HG03139 (cell line): ENCODE results near the gene POLL.
A peak's percentile ranks its signal among the peaks of the same experiment; 100 is the strongest.

Experiments
- ATAC-seq: cut with Tn5 transposase; IDR thresholded peaks from one replicate; pipeline ENCODE4 v1.9.1; 2021; ENCODE audit not compliant: unreplicated experiment

The POLL gene

GRCh38 chr10:101575091-101575490, 13.0 kb downstream of the POLL start:
- no peak for ATAC-seq

DNA sequence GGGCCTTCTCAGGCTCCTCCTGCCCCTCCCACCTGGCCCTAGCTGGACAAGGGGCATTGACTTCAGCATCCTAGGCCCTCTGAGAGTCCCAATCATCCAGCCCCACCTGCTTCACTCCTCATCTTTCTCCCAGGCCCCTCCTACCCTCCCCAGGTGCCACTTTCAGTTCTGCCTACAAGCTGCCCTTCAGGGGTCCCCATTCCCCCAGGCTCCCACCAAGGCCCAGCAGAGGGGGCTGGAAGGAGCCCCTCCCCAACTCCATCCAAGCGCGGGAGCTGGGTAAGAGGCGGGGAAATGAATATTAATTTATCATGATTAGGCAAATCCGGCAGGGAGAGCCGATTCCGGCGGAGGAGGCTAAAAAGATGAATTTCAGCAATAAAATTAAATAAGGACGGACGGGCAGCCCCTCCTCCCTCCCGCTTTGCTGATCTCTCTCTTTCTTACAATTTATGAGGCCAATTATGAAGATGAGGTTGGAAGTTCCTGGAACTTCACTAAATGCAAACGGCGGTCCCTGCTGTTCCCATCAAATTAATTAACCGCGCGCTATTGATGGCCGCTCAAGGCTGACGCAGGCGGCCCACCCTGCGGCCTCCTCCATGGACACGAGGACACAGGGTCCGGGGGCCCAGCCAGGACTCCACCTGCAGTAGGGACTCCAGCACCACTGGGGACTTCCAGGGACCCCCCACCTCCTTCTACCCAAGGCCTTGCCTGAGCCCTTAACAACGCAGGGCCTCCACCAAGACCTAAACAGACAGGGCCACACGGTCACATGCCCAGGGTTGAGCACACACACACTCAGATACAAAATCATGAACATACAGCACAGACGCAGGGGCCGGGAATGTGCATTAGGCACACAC, 13.9 kb downstream of the POLL start:
- no peak for ATAC-seq

DNA sequence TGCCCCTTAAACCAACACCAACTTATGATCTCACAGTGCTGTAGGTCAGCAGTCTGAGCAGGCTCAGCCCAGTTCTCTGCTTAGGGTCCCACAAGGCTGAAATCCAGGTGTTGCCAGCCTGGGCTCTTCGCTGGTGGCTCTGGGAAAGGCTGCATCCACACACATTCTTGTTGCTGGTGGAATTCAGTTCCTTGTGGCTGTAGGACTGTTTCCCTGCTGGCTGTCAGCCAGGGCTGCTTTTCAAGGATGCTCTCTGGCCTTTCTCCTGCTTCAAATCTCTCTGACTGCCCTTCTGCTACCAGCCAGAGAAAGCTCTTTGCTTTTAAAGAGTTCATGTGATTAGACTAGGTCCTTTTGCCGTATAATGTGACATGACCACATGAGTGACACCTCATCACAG, 15.3 kb downstream of the POLL start:
- ATAC-seq: no peak

- no peak for ATAC-seq
Observed at GRCh38 chr10:101572126-101572525, 15.9 kb downstream of the POLL start.

DNA sequence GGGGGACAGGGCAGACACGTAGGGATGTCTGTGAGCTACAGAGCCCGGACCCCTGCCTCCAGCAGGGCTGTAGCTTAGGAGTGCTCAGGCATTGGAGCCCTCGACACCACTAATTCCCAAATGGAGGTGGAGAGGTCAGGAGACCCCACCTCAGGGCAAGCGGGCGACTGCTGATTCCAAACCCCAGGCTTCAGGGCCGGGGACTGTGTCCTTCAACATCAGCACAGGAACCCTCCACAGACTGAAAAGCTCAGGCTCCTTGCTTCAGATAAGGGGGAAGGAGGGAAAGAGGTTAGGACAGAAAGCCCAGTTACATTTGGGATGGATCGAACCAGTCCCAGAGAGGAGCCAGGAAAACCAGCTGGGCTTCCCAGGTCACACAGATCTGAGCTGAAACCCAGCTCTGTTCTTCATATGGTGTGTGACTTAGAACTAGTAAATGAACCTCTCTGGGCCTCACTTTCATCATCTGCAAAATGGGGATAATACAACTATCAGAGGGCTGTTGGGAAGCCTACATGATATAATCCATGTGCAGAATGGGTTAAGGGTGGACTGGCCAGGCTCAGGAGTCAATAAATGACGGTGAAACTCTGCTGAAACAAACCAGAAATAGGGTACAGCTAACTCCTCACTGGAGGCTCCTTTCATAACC, 16.7 kb downstream of the POLL start:
- ATAC-seq: no peak

GRCh38 chr10:101570428-101571270, 17.4 kb downstream of the POLL start:
- ATAC-seq: peak; percentile 19

GRCh38 chr10:101569622-101570427, 18.2 kb downstream of the POLL start:
- peak; percentile 56 for ATAC-seq

GRCh38 chr10:101569323-101569621, 18.8 kb downstream of the POLL start:
- ATAC-seq: no peak

GRCh38 chr10:101568054-101568745, 19.9 kb downstream of the POLL start:
- ATAC-seq: no peak

DNA sequence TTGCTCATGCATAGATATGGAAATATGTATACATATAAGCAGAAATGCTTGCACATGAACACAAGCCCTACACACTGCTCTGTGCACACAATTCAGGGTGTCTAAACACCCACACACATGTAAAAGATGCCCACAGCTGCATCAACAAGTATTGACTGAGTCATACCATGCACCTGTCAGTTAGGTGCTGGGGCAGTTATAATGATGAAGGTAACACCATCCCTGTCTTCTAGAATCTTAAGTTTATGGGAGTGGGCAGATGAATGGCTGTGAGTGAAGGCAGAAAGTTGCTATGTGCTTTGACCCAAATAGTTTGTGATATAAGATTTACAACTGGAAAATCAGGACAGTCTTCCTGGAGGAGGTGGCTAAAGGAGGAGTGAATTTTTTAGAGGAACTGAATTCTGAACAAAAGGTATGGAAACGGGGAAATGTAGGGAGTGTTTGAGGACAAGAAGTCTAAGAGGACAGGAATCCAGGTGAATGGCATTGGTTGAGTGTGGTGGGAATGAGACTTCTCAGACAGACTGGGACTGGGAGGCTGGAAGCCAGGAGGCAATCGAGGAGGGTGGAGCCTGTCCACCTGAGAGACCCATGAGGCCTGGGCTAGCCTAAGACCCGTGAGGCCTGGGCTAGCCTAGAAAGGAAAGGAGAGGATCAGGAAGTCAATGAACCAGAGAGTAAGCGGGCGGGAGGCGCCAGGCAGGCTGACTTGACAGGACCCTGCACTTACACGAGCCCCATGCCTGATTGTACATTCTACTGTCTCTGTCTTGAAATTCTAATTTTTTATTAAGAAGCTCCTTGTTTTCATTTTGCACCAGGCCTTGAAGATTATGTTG, 20.7 kb downstream of the POLL start:
- ATAC-seq: no peak

GRCh38 chr10:101566333-101567164, 21.5 kb downstream of the POLL start:
- ATAC-seq: no peak

- ATAC-seq: no peak
Observed at GRCh38 chr10:101565936-101566332, 22.1 kb downstream of the POLL start.

- no peak for ATAC-seq
Observed at GRCh38 chr10:101565370-101565900, 22.6 kb downstream of the POLL start.

DNA sequence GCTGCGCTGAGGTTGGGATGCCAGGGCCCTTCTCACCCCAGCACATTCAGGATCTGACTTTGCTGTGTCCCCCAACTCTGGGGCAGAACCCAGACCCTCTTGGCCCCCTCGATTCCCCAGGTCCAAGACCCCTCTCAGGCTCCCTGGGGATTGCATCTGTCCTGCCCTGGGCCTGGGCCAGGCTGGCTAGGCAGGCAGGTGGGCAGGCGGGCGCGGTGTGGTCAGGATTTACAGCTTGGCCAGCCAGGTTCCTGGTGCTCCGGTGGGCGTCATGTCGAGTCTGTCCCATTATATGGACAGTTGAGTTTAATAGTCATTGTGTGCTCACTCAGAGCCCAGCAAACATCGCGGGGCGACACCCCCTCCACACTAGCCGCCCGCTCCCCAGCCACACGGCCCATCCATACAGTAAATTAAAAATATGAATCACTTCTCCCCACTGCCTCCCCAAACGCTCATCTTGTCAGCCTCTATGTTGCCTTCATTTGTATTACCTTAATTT, 23.5 kb downstream of the POLL start:
- no peak for ATAC-seq

DNA sequence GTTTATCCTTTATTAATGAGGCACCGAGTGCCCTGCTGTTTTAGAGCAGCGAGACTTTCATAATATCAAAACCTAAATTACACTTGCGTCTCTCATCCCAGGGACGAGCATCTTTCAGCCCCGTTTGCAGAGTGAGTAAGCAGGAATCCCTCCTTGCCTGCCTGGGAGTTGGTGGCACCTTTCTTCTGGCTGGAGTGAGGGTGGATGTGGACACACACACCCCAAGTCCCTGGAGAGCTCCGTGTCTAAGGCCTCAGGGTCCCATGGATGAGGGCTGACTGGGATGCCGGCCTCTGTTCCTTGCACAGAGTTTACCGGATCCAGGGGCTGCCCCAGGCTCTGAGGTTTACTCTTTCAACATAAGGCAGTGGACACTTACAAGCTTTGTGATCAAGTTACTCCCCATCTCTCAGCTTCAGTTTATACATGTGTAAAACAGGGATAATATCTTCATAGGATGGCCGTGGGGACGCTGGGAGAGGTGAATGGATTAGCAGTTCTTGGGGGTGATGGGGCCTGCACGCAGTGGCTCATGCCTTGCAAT, 24.5 kb downstream of the POLL start:
- ATAC-seq: no peak

GRCh38 chr10:101563007-101563406, 25.1 kb downstream of the POLL start:
- ATAC-seq: no peak

DNA sequence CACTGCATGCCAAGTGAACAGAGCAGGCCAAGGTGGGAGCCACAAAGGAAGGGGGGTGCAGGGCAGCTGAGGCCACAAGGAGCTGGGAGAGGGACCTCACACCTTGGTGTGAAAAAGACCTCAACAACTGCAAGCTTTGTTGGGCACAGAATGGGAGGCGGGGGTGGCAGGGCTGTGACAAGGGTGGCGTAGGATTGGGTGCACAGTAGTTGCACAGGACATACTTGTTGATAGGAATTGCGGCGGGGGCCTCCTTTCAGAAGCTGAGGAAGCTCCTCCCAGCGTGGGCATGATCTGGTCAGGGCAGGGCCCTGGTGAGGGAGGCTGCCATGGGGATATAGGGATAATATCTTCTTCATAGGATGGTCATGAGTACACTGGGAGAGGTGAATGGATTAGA, 25.8 kb downstream of the POLL start:
- no peak for ATAC-seq
